Measurements from ENCODE around the gene GREB1. TPM values are rescaled to one million over a fixed set of nuclear protein-coding genes. Genes with fewer than 3 reads are reported as not detected.

Gene GREB1
- total RNA-seq, 1 donor from 2014 or later, result 30.8 TPM

DNA sequence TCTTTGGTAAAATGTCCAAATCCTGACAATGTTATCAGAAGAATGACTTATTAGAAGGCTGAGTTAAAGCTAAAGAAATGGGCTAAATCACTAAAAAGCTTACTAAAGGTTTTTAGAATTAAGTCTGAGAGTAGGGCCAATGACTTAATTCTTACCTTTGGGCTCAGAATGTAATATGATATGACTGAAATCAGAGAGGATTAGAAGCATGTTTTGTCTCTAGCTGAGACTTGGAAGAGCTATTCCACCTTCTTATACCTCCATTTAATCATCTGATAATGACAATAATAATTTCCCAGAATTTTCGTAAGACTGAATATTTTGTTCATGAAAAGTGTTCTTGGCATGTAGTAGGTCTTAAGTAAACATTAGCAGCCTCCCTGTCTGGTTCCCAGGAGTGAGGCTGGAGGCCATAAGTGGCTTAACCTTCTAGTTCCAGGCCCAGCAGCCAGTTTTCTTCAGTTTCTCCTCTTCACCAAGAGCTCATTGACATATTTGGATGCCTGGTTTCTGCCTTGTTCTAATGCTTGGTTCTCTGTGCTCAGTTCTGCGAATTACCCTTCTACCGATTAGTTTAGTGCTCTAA is 42.4 kb upstream of the GREB1 start:
- TF ChIP-seq, protein P1, sequence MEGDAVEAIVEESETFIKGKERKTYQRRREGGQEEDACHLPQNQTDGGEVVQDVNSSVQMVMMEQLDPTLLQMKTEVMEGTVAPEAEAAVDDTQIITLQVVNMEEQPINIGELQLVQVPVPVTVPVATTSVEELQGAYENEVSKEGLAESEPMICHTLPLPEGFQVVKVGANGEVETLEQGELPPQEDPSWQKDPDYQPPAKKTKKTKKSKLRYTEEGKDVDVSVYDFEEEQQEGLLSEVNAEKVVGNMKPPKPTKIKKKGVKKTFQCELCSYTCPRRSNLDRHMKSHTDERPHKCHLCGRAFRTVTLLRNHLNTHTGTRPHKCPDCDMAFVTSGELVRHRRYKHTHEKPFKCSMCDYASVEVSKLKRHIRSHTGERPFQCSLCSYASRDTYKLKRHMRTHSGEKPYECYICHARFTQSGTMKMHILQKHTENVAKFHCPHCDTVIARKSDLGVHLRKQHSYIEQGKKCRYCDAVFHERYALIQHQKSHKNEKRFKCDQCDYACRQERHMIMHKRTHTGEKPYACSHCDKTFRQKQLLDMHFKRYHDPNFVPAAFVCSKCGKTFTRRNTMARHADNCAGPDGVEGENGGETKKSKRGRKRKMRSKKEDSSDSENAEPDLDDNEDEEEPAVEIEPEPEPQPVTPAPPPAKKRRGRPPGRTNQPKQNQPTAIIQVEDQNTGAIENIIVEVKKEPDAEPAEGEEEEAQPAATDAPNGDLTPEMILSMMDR (IDR thresholded peaks at IDR 0.05), result no peak
- TF ChIP-seq EZH2 (IDR thresholded peaks at IDR 0.05), result no peak
- TF ChIP-seq EZH2phosphoT487 (IDR thresholded peaks at IDR 0.05), result no peak
- peaks cover 65% of the 10 kb centered on the region for H4K20me1 ChIP-seq (ENCODE audit: low read depth)
- H3K79me2 ChIP-seq (ENCODE audit: low read depth), result peaks cover 95% of the 10 kb centered on the region
- H3K27ac ChIP-seq, result no peak overlapping the region
- peaks cover 3% of the 10 kb centered on the region for H3K36me3 ChIP-seq
- H3K9me3 Mint-ChIP-seq, result peaks cover 51% of the 10 kb centered on the region
- H3K9ac ChIP-seq, result no peak overlapping the region
- peaks cover 13% of the 10 kb centered on the region for H3F3A ChIP-seq (ENCODE audit: low read depth)
- H3K27ac Mint-ChIP-seq, result peak overlapping the region; percentile 64
- no peak overlapping the region for H3K4me2 ChIP-seq
- H3K9me3 ChIP-seq (ENCODE audit: low read depth), result no peaks in the 10 kb centered on the region
- peaks cover 23% of the 10 kb centered on the region for H3K4me1 ChIP-seq
- H3K36me3 Mint-ChIP-seq, result peaks cover 60% of the 10 kb centered on the region
- DNase-seq (ENCODE audit: low spot score), result no peak
- H3K27me3 Mint-ChIP-seq (ENCODE audit: insufficient read depth, low read depth), result peaks cover 16% of the 10 kb centered on the region
- H2AFZ ChIP-seq (replicated peaks), result no peak overlapping the region
- no peak overlapping the region for H3K4me3 ChIP-seq
- H3K4me1 Mint-ChIP-seq, result peaks cover 54% of the 10 kb centered on the region
- H3K27me3 ChIP-seq, result no peaks in the 10 kb centered on the region
- peak overlapping the region; percentile 61 for H3K4me3 Mint-ChIP-seq

DNA sequence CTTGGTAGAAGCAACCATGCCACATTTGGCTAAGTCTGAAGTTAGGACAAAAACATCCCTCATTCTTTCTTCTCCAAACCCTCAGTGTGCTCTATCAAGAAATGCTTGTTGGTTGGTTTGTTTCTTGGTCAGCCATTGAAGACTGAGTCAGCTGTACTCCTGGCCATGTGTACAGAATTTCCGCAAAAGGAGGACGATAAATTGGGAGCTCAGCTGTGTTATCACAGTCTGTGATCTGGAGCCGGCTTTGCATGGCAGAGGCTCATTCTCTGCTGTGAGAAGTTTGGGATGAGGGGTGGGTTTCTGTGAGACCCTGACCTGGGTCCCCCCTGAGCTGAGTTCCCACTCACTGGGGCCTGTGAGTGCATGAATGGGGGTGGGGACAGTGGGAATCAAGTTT is 41.6 kb upstream of the GREB1 start:
- TF ChIP-seq EZH2phosphoT487 (IDR thresholded peaks at IDR 0.05), result no peak
- TF ChIP-seq, protein P1 (IDR thresholded peaks at IDR 0.05), result no peak
- no peak for TF ChIP-seq EZH2 (IDR thresholded peaks at IDR 0.05)
- H4K20me1 ChIP-seq (ENCODE audit: low read depth), result peaks cover 70% of the 10 kb centered on the region
- H3K27me3 Mint-ChIP-seq (ENCODE audit: insufficient read depth, low read depth), result peaks cover 16% of the 10 kb centered on the region
- H3K36me3 ChIP-seq, result peaks cover 3% of the 10 kb centered on the region
- no peak overlapping the region for H3K4me3 ChIP-seq
- no peak overlapping the region for H3K27ac ChIP-seq
- H3K9ac ChIP-seq, result no peak overlapping the region
- no peaks in the 10 kb centered on the region for H3K9me3 ChIP-seq (ENCODE audit: low read depth)
- H3K4me1 Mint-ChIP-seq, result peaks cover 61% of the 10 kb centered on the region
- peaks cover 54% of the 10 kb centered on the region for H3K36me3 Mint-ChIP-seq
- no peak overlapping the region for H3K4me3 Mint-ChIP-seq
- H3K27me3 ChIP-seq, result no peaks in the 10 kb centered on the region
- H3K9me3 Mint-ChIP-seq, result peaks cover 45% of the 10 kb centered on the region
- H3F3A ChIP-seq (ENCODE audit: low read depth), result peaks cover 20% of the 10 kb centered on the region
- H2AFZ ChIP-seq (replicated peaks), result no peak overlapping the region
- H3K79me2 ChIP-seq (ENCODE audit: low read depth), result peaks cover 95% of the 10 kb centered on the region
- peaks cover 24% of the 10 kb centered on the region for H3K4me1 ChIP-seq
- no peak for DNase-seq (ENCODE audit: low spot score)
- peak overlapping the region; percentile 64 for H3K27ac Mint-ChIP-seq
- no peak overlapping the region for H3K4me2 ChIP-seq

DNA sequence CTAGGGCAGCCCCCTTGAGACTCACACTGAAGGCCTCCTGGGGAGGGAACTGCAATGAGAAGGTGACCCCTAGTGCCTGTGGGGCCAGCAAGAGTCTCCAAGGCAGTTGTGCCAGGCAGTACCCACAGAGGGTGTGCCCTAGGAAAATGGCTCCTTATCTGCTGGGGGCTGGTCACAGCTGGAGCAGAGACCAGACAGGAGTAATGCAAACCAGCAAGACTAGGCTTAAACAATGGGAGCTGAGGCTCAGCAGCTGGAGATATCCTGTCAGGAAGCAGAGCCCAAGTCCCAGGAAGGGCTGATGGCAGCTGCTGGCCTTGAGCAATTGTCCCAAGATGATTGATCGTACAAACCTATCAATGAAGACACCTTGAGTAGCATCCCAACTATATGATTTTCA is 41.1 kb upstream of the GREB1 start:
- Histone ChIP-seq H3K4me1 (peaks cover 24% of the 10 kb centered on the region), H4K20me1 (ENCODE audit: low read depth) (peaks cover 75% of the 10 kb centered on the region), H3K27ac (no peak overlapping the region), H3K9ac (no peak overlapping the region), H3K4me3 (no peak overlapping the region), H3K27me3 (no peaks in the 10 kb centered on the region), H3K9me3 (ENCODE audit: low read depth) (no peaks in the 10 kb centered on the region), H3K36me3 (peaks cover 3% of the 10 kb centered on the region), H2AFZ (replicated peaks) (no peak overlapping the region), H3K79me2 (ENCODE audit: low read depth) (peaks cover 95% of the 10 kb centered on the region), H3K4me2 (no peak overlapping the region), H3F3A (ENCODE audit: low read depth) (peaks cover 23% of the 10 kb centered on the region)
- H3K4me3 Mint-ChIP-seq, result no peak overlapping the region
- TF ChIP-seq EZH2 (IDR thresholded peaks at IDR 0.05), result no peak
- TF ChIP-seq EZH2phosphoT487 (IDR thresholded peaks at IDR 0.05), result no peak
- TF ChIP-seq, protein P1 (IDR thresholded peaks at IDR 0.05), result no peak
- peaks cover 41% of the 10 kb centered on the region for H3K9me3 Mint-ChIP-seq
- peaks cover 14% of the 10 kb centered on the region for H3K27me3 Mint-ChIP-seq (ENCODE audit: insufficient read depth, low read depth)
- H3K27ac Mint-ChIP-seq, result peak overlapping the region; percentile 64
- H3K36me3 Mint-ChIP-seq, result peaks cover 49% of the 10 kb centered on the region
- H3K4me1 Mint-ChIP-seq, result peaks cover 66% of the 10 kb centered on the region
- DNase-seq (ENCODE audit: low spot score), result no peak
